BJ (cell line): ENCODE measurements around the gene LDHAL6B. TPM values are rescaled to one million over a fixed set of nuclear protein-coding genes. Genes with fewer than 3 reads are reported as not detected.

Experiments used
- CTCF ChIA-PET: fragments of 350-600 bp; formaldehyde crosslinking; extraction: SDS; loops from one replicate; lab custom pipeline; 2021; ENCODE audit warnings: antibody characterized with exemption, inconsistent platforms; lab: Yijun Ruan, JAX
- POLR2A ChIA-PET: fragments of 300-600 bp; sonication (Branson Sonifier 250); formaldehyde crosslinking; extraction: SDS; loops from one replicate; lab custom pipeline; 2021; ENCODE audit warnings: antibody characterized with exemption; lab: Charles Lee
- DNase-seq: peaks from one replicate; pipeline ENCODE4 v3.0.0-alpha.2; 2011; ENCODE audit warnings: low read depth
- H3K27me3 ChIP-seq: 2 replicates; pipeline ENCODE4 v1.6.0; 2011; ENCODE audit warnings: low read length; ENCODE audit not compliant: control insufficient read depth, insufficient read depth
- H3K36me3 ChIP-seq: 2 replicates; pipeline ENCODE4 v1.5.1; 2011; ENCODE audit warnings: low read length; ENCODE audit not compliant: control insufficient read depth, insufficient read depth
- H3K4me3 ChIP-seq: 2 replicates; pipeline ENCODE4 v1.5.1; 2011; ENCODE audit warnings: low read depth, mild to moderate bottlenecking, control low read depth, low read length
- CTCF ChIP-seq: IDR thresholded peaks from 2 replicates; pipeline ENCODE4 v1.5.1; 2011; ENCODE audit warnings: low read depth, mild to moderate bottlenecking, control low read depth, inconsistent platforms, low read length, moderate library complexity; ENCODE audit not compliant: insufficient read depth
- polyA plus RNA-seq: library from polyadenylated mRNA; depleted of rRNA; stranded (reverse); fragments of >200 nt; gene quantifications from 2 replicates; pipeline ENCODE4 v1.2.3, GENCODE V29; 2011

LDHAL6B gene
- polyA plus RNA-seq, 1 experiment: not detected

- Histone ChIP-seq H3K27me3 (no peaks in the 10 kb centered on the region), H3K4me3 (no peak overlapping the region), H3K36me3 (no peaks in the 10 kb centered on the region; the same call in 1 of the 2 replicates)
- TF ChIP-seq CTCF: no peak
- POLR2A ChIA-PET: interaction anchor here (0.7 kb wide), 1 partner anchor 111 kb away, joined by 4 read pairs; no protein-coding TSS in a partner anchor
- CTCF ChIA-PET: no interaction called here
- no peak for DNase-seq
Measured at GRCh38 chr15:59168536-59168935, 38.1 kb upstream of the LDHAL6B start.

GRCh38 chr15:59169251-59169708 lies 37.4 kb upstream of the LDHAL6B start:
- DNase-seq: peak; percentile 80
- H3K27me3 ChIP-seq: no peaks in the 10 kb centered on the region
- no peaks in the 10 kb centered on the region; the same call in 1 of the 2 replicates for H3K36me3 ChIP-seq
- TF ChIP-seq CTCF: no peak
- no peak overlapping the region for H3K4me3 ChIP-seq
- POLR2A ChIA-PET: interaction anchor here (0.7 kb wide), 1 partner anchor 314 kb away, joined by 5 read pairs; no protein-coding TSS in a partner anchor
- CTCF ChIA-PET: interaction anchor here (0.9 kb wide), 1 partner anchor 62 kb away, joined by 3 read pairs; no protein-coding TSS in a partner anchor

- ChIA-PET CTCF (interaction anchor here (0.7 kb wide), 1 partner anchor 9 kb away, joined by 3 read pairs; no protein-coding TSS in a partner anchor), POLR2A (interaction anchor here (1.0 kb wide), 1 partner anchor 202 kb away, joined by 3 read pairs; the partner anchor contains the start of gene MYO1E)
- no peaks in the 10 kb centered on the region for H3K27me3 ChIP-seq
- peak; percentile 91 for DNase-seq
- no peaks in the 10 kb centered on the region for H3K36me3 ChIP-seq
- TF ChIP-seq CTCF: no peak
- no peak overlapping the region for H3K4me3 ChIP-seq
Measured at GRCh38 chr15:59170295-59171066, 36.2 kb upstream of the LDHAL6B start.

- no peak for DNase-seq
- ChIA-PET POLR2A (interaction anchor here (1.0 kb wide), 1 partner anchor 202 kb away, joined by 3 read pairs; the partner anchor contains the start of gene MYO1E), CTCF (no interaction called here)
- H3K4me3 ChIP-seq: no peak overlapping the region
- TF ChIP-seq CTCF: no peak
- H3K36me3 ChIP-seq: no peaks in the 10 kb centered on the region
- H3K27me3 ChIP-seq: no peaks in the 10 kb centered on the region
Measured at GRCh38 chr15:59171067-59171397, 35.6 kb upstream of the LDHAL6B start.

GRCh38 chr15:59172289-59172901 lies 34.2 kb upstream of the LDHAL6B start:
- DNase-seq: no peak
- no peak for TF ChIP-seq CTCF
- Histone ChIP-seq H3K27me3 (no peaks in the 10 kb centered on the region), H3K36me3 (no peaks in the 10 kb centered on the region; the same call in 1 of the 2 replicates), H3K4me3 (no peak overlapping the region)
- CTCF ChIA-PET: no interaction called here
- POLR2A ChIA-PET: no interaction called here
